NB4 (cell line): ENCODE measurements around the gene CYP19A1.

ENCODE experiments used
- DNase-seq: peaks from one replicate; pipeline ENCODE4 v3.0.0; 2010; ENCODE audit warnings: low read depth
- H3K4me3 ChIP-seq: one replicate; pipeline ENCODE4 v1.5.1; 2011; ENCODE audit warnings: mild to moderate bottlenecking, low read depth, low read length, moderate library complexity
- MYC ChIP-seq: IDR thresholded peaks from 2 replicates; pipeline ENCODE4 v1.6.1; 2011; ENCODE audit warnings: low read depth, low read length
- POLR2A ChIP-seq: IDR thresholded peaks from 2 replicates; pipeline ENCODE4 v1.6.1; 2011; ENCODE audit warnings: mild to moderate bottlenecking; ENCODE audit not compliant: insufficient read length; ENCODE audit errors: extremely low read depth
- TF ChIP-seq, protein P1 (sequence below): IDR thresholded peaks from 2 replicates; pipeline ENCODE4 v1.6.1; 2011; ENCODE audit warnings: low read depth, low read length
- TF ChIP-seq, protein P2 (sequence below): IDR thresholded peaks from one replicate; pipeline ENCODE4 v1.5.1; 2012; ENCODE audit warnings: low read depth, low read length

Gene CYP19A1

DNA sequence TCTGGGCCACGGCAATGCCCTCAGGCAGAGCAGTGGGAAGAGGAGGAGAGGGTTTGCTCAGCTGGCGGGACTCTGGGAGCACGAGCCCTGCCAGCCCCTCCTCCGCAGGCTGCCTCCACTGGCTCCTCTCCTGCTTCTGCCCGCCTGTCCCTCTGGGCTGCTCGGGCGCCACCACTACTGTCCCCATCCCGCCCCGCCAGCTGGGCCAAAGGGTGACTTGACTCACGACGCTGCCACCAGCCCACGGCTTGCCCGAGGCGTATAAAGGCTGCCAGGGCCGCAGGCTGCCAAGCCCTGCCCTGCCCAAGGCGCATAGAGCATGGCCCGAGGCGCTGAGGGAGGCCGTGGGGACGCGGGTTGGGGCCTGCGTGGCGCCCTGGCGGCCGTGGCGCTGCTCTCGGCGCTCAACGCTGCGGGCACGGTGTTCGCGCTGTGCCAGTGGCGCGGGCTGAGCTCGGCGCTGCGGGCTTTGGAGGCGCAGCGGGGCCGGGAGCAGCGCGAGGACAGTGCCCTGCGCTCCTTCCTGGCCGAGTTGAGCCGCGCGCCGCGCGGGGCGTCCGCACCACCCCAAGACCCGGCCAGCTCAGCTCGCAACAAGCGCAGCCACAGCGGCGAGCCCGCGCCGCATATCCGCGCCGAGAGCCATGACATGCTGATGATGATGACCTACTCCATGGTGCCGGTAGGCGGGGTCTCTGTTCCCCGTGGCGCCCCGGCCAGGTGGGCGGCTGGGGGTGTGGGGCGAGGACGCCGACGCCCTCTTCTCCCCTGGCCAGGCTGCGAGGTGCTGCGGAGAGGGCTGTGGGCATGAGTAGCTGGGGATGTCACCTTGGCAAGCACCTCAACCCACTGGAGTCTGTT lies 3.2 kb upstream of the CYP19A1 start, which contains the start of gene GLDN:
TSS of gene GLDN (plus strand) at position 290 of the 861 bp plus-strand sequence. CDS start at position 320, 30 bp downstream.
- no peak within 1 kb of the TSS for H3K4me3 ChIP-seq
- no peak for DNase-seq
- TF ChIP-seq POLR2A (no peak), MYC (no peak)
- TF ChIP-seq, protein P1, sequence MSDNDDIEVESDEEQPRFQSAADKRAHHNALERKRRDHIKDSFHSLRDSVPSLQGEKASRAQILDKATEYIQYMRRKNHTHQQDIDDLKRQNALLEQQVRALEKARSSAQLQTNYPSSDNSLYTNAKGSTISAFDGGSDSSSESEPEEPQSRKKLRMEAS = no peak
- TF ChIP-seq, protein P2, sequence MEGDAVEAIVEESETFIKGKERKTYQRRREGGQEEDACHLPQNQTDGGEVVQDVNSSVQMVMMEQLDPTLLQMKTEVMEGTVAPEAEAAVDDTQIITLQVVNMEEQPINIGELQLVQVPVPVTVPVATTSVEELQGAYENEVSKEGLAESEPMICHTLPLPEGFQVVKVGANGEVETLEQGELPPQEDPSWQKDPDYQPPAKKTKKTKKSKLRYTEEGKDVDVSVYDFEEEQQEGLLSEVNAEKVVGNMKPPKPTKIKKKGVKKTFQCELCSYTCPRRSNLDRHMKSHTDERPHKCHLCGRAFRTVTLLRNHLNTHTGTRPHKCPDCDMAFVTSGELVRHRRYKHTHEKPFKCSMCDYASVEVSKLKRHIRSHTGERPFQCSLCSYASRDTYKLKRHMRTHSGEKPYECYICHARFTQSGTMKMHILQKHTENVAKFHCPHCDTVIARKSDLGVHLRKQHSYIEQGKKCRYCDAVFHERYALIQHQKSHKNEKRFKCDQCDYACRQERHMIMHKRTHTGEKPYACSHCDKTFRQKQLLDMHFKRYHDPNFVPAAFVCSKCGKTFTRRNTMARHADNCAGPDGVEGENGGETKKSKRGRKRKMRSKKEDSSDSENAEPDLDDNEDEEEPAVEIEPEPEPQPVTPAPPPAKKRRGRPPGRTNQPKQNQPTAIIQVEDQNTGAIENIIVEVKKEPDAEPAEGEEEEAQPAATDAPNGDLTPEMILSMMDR = no peak

DNA sequence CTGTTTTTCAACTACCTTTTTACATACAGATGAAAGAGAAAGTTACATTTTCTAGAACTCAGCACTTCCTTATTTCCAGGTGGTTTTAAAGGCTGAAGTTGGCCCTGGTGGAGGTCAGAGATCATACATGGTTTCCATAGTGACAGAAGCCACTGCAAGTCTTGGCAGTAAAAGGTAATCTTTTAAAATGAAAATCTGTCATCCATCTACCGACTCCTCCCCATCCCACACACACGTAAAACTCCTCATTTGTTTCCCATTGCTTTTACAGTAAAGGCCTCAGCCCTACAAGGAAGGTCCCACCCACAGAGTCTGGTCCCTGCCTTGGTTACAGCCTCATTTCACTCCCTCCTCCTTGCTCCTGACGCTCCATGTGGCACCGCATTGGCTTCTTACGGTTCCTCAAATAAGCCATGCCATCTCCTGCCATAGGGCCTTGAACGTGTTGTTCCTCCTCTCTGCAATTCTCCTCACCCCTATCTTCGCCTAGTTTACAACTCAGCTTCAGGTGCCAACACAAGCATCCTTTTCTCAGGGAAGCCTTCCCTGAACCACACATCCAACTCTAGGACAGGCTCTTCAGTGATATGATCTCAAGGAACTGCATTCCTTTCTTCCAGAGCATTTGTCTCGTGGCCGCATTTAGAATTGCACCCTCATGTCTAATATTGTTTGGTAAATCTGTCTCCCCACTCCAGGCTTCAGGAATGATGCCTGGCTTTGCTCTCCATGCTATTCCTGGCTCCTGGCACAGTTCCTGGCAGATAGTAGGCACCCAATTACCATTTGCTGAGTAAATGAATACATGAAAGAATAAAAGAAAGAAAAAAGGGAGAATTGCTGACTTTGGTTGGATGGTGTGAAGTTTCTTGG lies 2.6 kb downstream of the CYP19A1 start:
- DNase-seq = peak; percentile 30
- no peak overlapping the region for H3K4me3 ChIP-seq
- TF ChIP-seq, protein P2 = no peak
- TF ChIP-seq POLR2A = no peak
- no peak for TF ChIP-seq MYC
- TF ChIP-seq, protein P1 = no peak

DNA sequence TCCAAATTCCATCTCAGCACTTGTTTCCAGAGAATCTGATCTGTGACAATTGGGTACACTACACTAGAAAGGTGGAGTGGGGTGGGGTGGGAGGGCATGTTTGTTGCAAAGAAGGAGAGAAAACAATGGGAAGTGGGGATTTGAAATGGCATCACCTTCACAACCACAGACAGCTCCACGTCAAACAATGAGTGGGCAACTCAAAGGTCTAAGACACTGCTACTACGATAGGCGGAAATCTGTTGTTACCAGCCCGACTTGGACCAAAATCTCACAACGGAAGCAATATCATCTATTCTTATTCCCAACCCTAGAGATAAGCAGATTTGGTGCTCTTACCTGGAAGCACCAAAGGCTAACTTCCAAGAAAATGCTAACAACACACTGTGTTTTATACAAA lies 3.3 kb downstream of the CYP19A1 start:
- no peak for DNase-seq
- TF ChIP-seq, protein P2 = no peak
- TF ChIP-seq, protein P1 = no peak
- no peak for TF ChIP-seq POLR2A
- TF ChIP-seq MYC = no peak
- no peak overlapping the region for H3K4me3 ChIP-seq

GRCh38 chr15:51334011-51334451 lies 4.4 kb downstream of the CYP19A1 start:
- TF ChIP-seq, protein P1 = peak; percentile 19; the same call in 1 of the 2 replicates
- TF ChIP-seq POLR2A = no peak
- DNase-seq = peak; percentile 86
- no peak overlapping the region for H3K4me3 ChIP-seq

DNA sequence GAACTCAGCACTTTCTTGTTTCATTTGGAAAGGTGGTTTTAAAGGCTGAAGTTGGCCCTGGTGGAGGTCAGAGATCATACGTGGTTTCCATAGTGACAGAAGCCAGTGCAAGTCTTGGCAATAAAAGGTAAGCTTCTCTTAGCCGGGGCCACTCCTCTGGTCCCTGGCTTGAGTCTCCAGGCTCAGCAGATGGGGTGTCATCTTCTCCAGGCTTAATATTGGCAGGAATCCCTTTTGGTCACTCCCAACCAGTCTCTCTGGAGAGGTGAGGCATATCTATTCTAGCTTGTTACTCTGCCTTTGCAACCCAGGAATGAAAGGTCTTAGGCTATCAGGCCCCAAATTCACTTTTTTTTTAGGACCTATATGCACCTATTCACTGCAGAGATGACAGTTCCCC lies 4.8 kb downstream of the CYP19A1 start:
- no peak overlapping the region for H3K4me3 ChIP-seq
- no peak for DNase-seq

GRCh38 chr15:51332206-51333147 lies 5.9 kb downstream of the CYP19A1 start:
- H3K4me3 ChIP-seq = no peak overlapping the region
- TF ChIP-seq, protein P1 = no peak
- TF ChIP-seq MYC = no peak
- no peak for TF ChIP-seq POLR2A
- TF ChIP-seq, protein P2 = no peak
- peak; percentile 54 for DNase-seq

More for the DNA sequence above, 4.8 kb downstream of the CYP19A1 start:
- no peak for TF ChIP-seq POLR2A
